ENCODE results near the gene CA10.

CA10 gene

DNA sequence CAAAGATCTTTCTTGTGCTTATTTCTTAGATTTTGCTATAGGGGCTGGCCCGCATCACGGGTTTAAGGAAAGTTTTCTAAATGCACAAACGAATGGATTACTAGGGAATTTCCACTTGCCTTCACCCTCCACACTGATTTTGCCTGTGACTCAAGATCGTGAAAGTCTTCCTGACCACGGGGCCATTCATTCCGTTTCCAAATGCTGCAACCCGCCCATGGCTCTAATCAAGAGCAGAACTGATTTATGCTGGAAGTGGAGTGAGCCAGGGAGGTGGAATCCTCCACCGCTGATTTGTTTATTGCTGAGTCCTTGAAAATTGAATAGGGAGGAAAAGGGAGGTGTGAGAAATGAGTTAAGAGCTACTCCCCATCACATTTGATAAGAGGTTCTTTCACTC is 52.4 kb downstream of the CA10 start:
- TF ChIP-seq, protein P1, sequence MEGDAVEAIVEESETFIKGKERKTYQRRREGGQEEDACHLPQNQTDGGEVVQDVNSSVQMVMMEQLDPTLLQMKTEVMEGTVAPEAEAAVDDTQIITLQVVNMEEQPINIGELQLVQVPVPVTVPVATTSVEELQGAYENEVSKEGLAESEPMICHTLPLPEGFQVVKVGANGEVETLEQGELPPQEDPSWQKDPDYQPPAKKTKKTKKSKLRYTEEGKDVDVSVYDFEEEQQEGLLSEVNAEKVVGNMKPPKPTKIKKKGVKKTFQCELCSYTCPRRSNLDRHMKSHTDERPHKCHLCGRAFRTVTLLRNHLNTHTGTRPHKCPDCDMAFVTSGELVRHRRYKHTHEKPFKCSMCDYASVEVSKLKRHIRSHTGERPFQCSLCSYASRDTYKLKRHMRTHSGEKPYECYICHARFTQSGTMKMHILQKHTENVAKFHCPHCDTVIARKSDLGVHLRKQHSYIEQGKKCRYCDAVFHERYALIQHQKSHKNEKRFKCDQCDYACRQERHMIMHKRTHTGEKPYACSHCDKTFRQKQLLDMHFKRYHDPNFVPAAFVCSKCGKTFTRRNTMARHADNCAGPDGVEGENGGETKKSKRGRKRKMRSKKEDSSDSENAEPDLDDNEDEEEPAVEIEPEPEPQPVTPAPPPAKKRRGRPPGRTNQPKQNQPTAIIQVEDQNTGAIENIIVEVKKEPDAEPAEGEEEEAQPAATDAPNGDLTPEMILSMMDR (IDR thresholded peaks at IDR 0.05), result no peak
- Histone ChIP-seq H3K27ac (no peak overlapping the region), H3K9me3 (ENCODE audit: control insufficient read depth, low read length) (no peaks in the 10 kb centered on the region), H2AFZ (no peak overlapping the region), H3K9ac (no peak overlapping the region), H3K79me2 (no peaks in the 10 kb centered on the region), H3K27me3 (ENCODE audit: control insufficient read depth, insufficient read depth, low read length) (no peaks in the 10 kb centered on the region), H3K4me2 (ENCODE audit: low read length) (no peak overlapping the region), H3K4me3 (ENCODE audit: low read depth, low read length) (no peak overlapping the region), H3K4me1 (peaks cover 9% of the 10 kb centered on the region), H3K36me3 (ENCODE audit: control insufficient read depth, insufficient read depth, low read length) (no peaks in the 10 kb centered on the region)

DNA sequence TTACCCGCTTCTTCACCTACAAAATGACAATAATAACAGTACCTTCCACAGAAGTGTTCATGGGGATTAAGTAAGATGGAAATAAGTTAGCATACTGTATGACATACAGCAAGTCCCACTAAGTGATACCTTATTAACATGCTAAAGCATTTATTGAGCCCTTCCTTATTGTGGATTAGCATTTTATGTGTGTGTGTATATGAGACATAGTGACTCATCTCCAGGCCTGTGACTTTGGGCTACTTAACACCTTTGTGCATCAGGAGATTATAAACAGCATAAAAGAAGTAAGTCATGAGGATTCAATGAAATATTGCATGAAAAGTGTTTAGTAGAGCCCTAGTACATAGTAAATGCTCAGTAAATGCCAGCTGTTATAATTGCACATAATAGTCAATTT is 52.9 kb downstream of the CA10 start:
- Histone ChIP-seq H3K79me2 (no peaks in the 10 kb centered on the region), H3K9me3 (ENCODE audit: control insufficient read depth, low read length) (no peaks in the 10 kb centered on the region), H3K27ac (no peak overlapping the region), H3K4me3 (ENCODE audit: low read depth, low read length) (no peak overlapping the region), H3K4me1 (peaks cover 9% of the 10 kb centered on the region), H3K36me3 (ENCODE audit: control insufficient read depth, insufficient read depth, low read length) (no peaks in the 10 kb centered on the region), H3K27me3 (ENCODE audit: control insufficient read depth, insufficient read depth, low read length) (no peaks in the 10 kb centered on the region), H2AFZ (no peak overlapping the region), H3K4me2 (ENCODE audit: low read length) (no peak overlapping the region), H3K9ac (no peak overlapping the region)
- TF ChIP-seq, protein P1 (IDR thresholded peaks at IDR 0.05), result no peak

DNA sequence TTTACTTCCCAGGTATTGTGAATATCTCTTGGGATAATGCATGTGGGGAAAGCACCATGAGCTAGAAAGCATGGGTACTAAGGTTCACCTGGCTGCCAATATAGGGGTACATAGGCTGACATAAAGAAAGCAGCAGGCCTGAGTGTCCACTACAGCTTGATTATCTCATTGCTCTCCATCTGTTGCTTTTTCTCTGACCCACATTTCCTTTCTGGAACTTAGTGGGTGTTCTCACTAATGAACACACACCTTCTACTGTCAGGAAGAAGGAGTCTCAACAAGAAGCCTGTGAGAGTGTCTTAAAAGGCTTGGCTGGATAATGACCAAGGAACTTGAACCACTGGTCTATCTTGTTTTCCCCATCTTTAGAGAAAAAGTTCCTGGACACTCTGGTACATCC is 62.5 kb downstream of the CA10 start:
- no peak overlapping the region for H3K27ac ChIP-seq
- H3K4me3 ChIP-seq (ENCODE audit: low read depth, low read length), result no peak overlapping the region
- H3K36me3 ChIP-seq (ENCODE audit: control insufficient read depth, insufficient read depth, low read length), result no peaks in the 10 kb centered on the region
- TF ChIP-seq, protein P1 (IDR thresholded peaks at IDR 0.05), result no peak
- H3K27me3 ChIP-seq (ENCODE audit: control insufficient read depth, insufficient read depth, low read length), result no peaks in the 10 kb centered on the region
- H3K79me2 ChIP-seq, result no peaks in the 10 kb centered on the region
- H3K9me3 ChIP-seq (ENCODE audit: control insufficient read depth, low read length), result no peaks in the 10 kb centered on the region
- no peak overlapping the region for H2AFZ ChIP-seq
- H3K4me1 ChIP-seq, result no peaks in the 10 kb centered on the region
- no peak overlapping the region for H3K9ac ChIP-seq
- no peak overlapping the region for H3K4me2 ChIP-seq (ENCODE audit: low read length)

DNA sequence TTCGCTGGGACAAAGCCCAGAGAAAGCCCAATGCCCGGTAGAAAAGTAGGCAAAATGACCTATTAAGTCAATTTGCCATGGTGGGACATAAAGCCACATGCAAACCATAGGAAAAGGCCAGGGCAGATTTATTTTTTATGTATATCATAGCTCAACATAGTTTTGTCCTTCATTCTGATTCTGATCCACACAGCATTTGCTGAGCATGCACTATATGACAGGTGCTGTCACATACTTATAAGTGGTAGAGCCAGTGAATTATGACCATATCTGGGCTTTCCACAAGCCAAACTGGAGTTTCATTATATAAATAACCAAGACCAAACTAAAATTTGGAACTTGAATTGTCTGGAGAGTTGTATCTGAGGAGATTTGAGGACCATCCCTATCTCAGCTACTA is 74.3 kb downstream of the CA10 start:
- no peaks in the 10 kb centered on the region for H3K9me3 ChIP-seq (ENCODE audit: control insufficient read depth, low read length)
- no peaks in the 10 kb centered on the region for H3K27me3 ChIP-seq (ENCODE audit: control insufficient read depth, insufficient read depth, low read length)
- H3K9ac ChIP-seq, result no peak overlapping the region
- no peaks in the 10 kb centered on the region for H3K79me2 ChIP-seq
- no peaks in the 10 kb centered on the region for H3K36me3 ChIP-seq (ENCODE audit: control insufficient read depth, insufficient read depth, low read length)
- no peak overlapping the region for H3K4me3 ChIP-seq (ENCODE audit: low read depth, low read length)
- TF ChIP-seq, protein P1 (IDR thresholded peaks at IDR 0.05), result no peak
- H2AFZ ChIP-seq, result no peak overlapping the region
- no peak overlapping the region for H3K27ac ChIP-seq
- H3K4me1 ChIP-seq, result no peaks in the 10 kb centered on the region
- no peak overlapping the region for H3K4me2 ChIP-seq (ENCODE audit: low read length)

DNA sequence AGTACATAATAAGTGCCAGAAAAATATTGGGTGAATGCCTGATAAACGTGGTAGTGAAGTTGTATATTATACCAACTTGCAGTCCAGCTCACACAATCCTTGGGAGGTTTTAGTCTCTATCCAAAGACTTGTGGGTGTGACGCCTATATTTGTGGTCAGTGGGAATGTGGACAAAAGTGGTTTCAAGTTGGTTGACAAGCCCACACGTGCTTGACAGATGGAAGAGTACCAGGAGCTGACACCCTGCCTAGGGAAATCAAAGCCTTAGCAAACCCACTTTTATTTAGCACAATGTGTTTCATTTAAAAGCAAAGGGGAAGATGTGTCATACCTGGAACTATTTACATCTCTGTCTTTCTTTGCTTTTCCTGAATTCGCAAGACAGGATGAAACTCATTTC is 79.0 kb downstream of the CA10 start:
- no peaks in the 10 kb centered on the region for H3K9me3 ChIP-seq (ENCODE audit: control insufficient read depth, low read length)
- no peak overlapping the region for H3K27ac ChIP-seq
- no peak overlapping the region for H3K9ac ChIP-seq
- TF ChIP-seq, protein P1 (IDR thresholded peaks at IDR 0.05), result no peak
- H3K27me3 ChIP-seq (ENCODE audit: control insufficient read depth, insufficient read depth, low read length), result no peaks in the 10 kb centered on the region
- H3K79me2 ChIP-seq, result no peaks in the 10 kb centered on the region
- no peak overlapping the region for H3K4me2 ChIP-seq (ENCODE audit: low read length)
- H3K36me3 ChIP-seq (ENCODE audit: control insufficient read depth, insufficient read depth, low read length), result no peaks in the 10 kb centered on the region
- H3K4me3 ChIP-seq (ENCODE audit: low read depth, low read length), result no peak overlapping the region
- no peaks in the 10 kb centered on the region for H3K4me1 ChIP-seq
- no peak overlapping the region for H2AFZ ChIP-seq

All from parathyroid adenoma (tissue), 2 donors.